CD14-positive monocyte (primary cell): ENCODE measurements around the gene PADI6. TPM values are rescaled to one million over a fixed set of nuclear protein-coding genes. Genes with fewer than 3 reads are reported as not detected.
A peak's percentile ranks its signal among the peaks of the same experiment; 100 is the strongest.

Experiments used
- DNase-seq, 3 donors: peaks; one replicate each; pipeline ENCODE4 v3.0.0-alpha.2; 2011 to 2022
- H2AFZ ChIP-seq: 2 replicates; pipeline ENCODE4 v1.6.0; 2012; ENCODE audit warnings: mild to moderate bottlenecking, low read depth, low read length, inconsistent platforms; ENCODE audit not compliant: insufficient read depth, poor library complexity, severe bottlenecking
- H3K27ac ChIP-seq, 2 donors: 1 replicate in 1 of 2; 2 replicates in 1 of 2; pipeline ENCODE4 v1.5.1; 2012 to 2013; ENCODE audit warnings: low read length in 2 of 2, control low read depth in 1 of 2, inconsistent platforms in 1 of 2, low read depth in 1 of 2, mild to moderate bottlenecking in 1 of 2
- H3K27me3 ChIP-seq, 2 donors: one replicate each; pipeline versions ENCODE4 v1.6.0 to v1.6.1; 2011 to 2013; ENCODE audit warnings: low read length in 2 of 2; ENCODE audit not compliant: control insufficient read depth in 2 of 2, insufficient read depth in 2 of 2
- H3K36me3 ChIP-seq, 2 donors: replicated peaks in 1 of 2; 1 replicate in 1 of 2; 2 replicates in 1 of 2; pipeline versions ENCODE4 v1.5.1 to v1.6.1; 2012 to 2013; ENCODE audit warnings: low read length in 2 of 2, control low read depth in 1 of 2, inconsistent platforms in 1 of 2, mild to moderate bottlenecking in 1 of 2; ENCODE audit not compliant: insufficient read depth in 2 of 2, control insufficient read depth in 1 of 2
- H3K4me1 ChIP-seq, 2 donors: 1 replicate in 1 of 2; 2 replicates in 1 of 2; pipeline versions ENCODE4 v1.5.1 to v1.6.1; 2012 to 2013; ENCODE audit warnings: low read length in 2 of 2, control low read depth in 1 of 2, inconsistent platforms in 1 of 2, mild to moderate bottlenecking in 1 of 2, moderate library complexity in 1 of 2; ENCODE audit not compliant: insufficient read depth in 2 of 2, control insufficient read depth in 1 of 2
- H3K4me2 ChIP-seq: replicated peaks from 2 replicates; pipeline ENCODE3; 2012; ENCODE audit warnings: low read length, moderate library complexity, mild to moderate bottlenecking; ENCODE audit not compliant: poor library complexity, severe bottlenecking; ENCODE audit errors: extremely low read depth
- H3K4me3 ChIP-seq, 3 experiments: fragments of 200-600 bp in 1 of 3; sonication (generic) in 1 of 3; replicated peaks in 1 of 3; 1 replicate in 2 of 3; 2 replicates in 1 of 3; pipeline ENCODE4 v1.5.1; 2011 to 2013; ENCODE audit warnings: low read length in 3 of 3, mild to moderate bottlenecking in 3 of 3, control low read depth in 2 of 3, low read depth in 2 of 3, inconsistent platforms in 1 of 3, moderate library complexity in 1 of 3
- H3K79me2 ChIP-seq: 2 replicates; pipeline ENCODE4 v1.6.0; 2012; ENCODE audit warnings: mild to moderate bottlenecking, control low read depth, inconsistent platforms, low read length, moderate library complexity; ENCODE audit not compliant: insufficient read depth
- H3K9ac ChIP-seq: 2 replicates; pipeline ENCODE4 v1.6.0; 2017; ENCODE audit warnings: low read length, mild to moderate bottlenecking; ENCODE audit not compliant: insufficient read depth, poor library complexity, severe bottlenecking
- H3K9me3 ChIP-seq, 2 donors: replicated peaks in 1 of 2; 1 replicate in 1 of 2; 2 replicates in 1 of 2; pipeline versions ENCODE4 v1.5.1 to v1.6.1; 2012 to 2013; ENCODE audit warnings: low read length in 2 of 2, control low read depth in 1 of 2; ENCODE audit not compliant: control insufficient read depth in 1 of 2, insufficient read depth in 1 of 2
- H4K20me1 ChIP-seq: 2 replicates; pipeline ENCODE4 v1.6.0; 2012; ENCODE audit warnings: mild to moderate bottlenecking, low read length, control low read depth, moderate library complexity; ENCODE audit not compliant: insufficient read depth
- H3K27ac Mint-ChIP-seq, 7 donors: one replicate each; pipeline ENCODE4 v1.8.0; 2020; ENCODE audit warnings: mild to moderate bottlenecking in 7 of 7, mixed read lengths in 7 of 7, moderate library complexity in 6 of 7, inconsistent platforms in 2 of 7
- H3K27me3 Mint-ChIP-seq, 3 donors: one replicate each; pipeline ENCODE4 v1.8.0; 2021 to 2022; ENCODE audit warnings: low read depth in 3 of 3, mild to moderate bottlenecking in 3 of 3, mixed read lengths in 3 of 3, moderate library complexity in 3 of 3, inconsistent platforms in 1 of 3
- H3K36me3 Mint-ChIP-seq, 2 donors: one replicate each; pipeline ENCODE4 v1.8.0; 2020; ENCODE audit warnings: mixed read lengths in 2 of 2, inconsistent platforms in 1 of 2, mild to moderate bottlenecking in 1 of 2
- H3K4me1 Mint-ChIP-seq: one replicate; pipeline ENCODE4 v1.8.0; 2020; ENCODE audit warnings: mild to moderate bottlenecking, mixed read lengths
- H3K4me3 Mint-ChIP-seq, 2 donors: one replicate each; pipeline ENCODE4 v1.8.0; 2020; ENCODE audit warnings: mild to moderate bottlenecking in 2 of 2, mixed read lengths in 2 of 2, moderate library complexity in 1 of 2
- H3K9me3 Mint-ChIP-seq, 7 donors: one replicate each; pipeline ENCODE4 v1.8.0; 2020 to 2022; ENCODE audit warnings: mixed read lengths in 7 of 7, mild to moderate bottlenecking in 6 of 7, moderate library complexity in 6 of 7, inconsistent platforms in 2 of 7
- WGBS: methylation state at CpG from one replicate; pipeline ENCODE4 v1.1.5; 2013; ENCODE audit warnings: missing lambda C conversion rate; ENCODE audit not compliant: insufficient coverage; 5-methylcytosine and 5-hydroxymethylcytosine counted together
- intact Hi-C, 2 donors: fragments of 100-400 bp; cut with micrococcal nuclease; formaldehyde crosslinking; loops; one replicate each; pipeline versions ENCODE4 v1.15.0 to v1.15.1; 2023
- polyA plus RNA-seq, 3 donors: library from polyadenylated mRNA; depleted of rRNA in 1 of 3; unstranded in 2 of 3; stranded (reverse) in 1 of 3; fragments of 300-500 nt in 2 of 3; fragments of >200 nt in 1 of 3; fragmentation: Illumina TruSeq in 2 of 3; gene quantifications; 1 replicate in 2 of 3; 2 replicates in 1 of 3; pipeline ENCODE4 v1.2.3, GENCODE V29; 2012 to 2021
- TF ChIP-seq, protein P1 (sequence below): fragments of 200-600 bp; IDR thresholded peaks from one replicate; pipeline ENCODE4 v1.8.0; 2022; ENCODE audit warnings: antibody characterized with exemption, mild to moderate bottlenecking

PADI6 gene
- polyA plus RNA-seq, 3 donors, result 0.66 to 0.83 (median 0.78) TPM

DNA sequence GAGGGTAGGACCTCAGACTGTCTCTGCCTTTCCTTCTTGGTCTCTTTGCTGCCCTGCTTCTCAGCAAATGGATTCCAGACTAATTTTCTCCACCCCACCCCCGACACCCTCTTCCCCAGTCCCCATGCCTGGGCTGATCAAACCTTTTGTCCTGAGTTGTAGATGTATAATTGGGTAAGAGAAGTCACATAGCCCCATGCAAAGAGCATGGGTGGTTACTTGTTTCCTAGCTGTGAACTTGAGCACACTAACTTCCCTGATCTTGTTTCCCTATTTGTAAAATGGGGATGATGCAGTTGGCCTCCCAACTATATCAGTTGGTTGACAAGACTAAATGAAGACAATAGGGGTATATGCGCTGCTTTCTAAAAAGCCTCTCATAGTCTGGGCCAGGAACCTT is 9.2 kb downstream of the PADI6 start:
- Mint-ChIP-seq H3K4me1 (peaks cover 6% of the 10 kb centered on the region), H3K4me3 (peak overlapping the region in 1 of 2 donors; percentile 33), H3K27ac (no peak overlapping the region), H3K36me3 (no peaks in the 10 kb centered on the region), H3K9me3 (no peaks in the 10 kb centered on the region), H3K27me3 (peaks cover 3 to 11% (median 4%) of the 10 kb centered on the region in 3 donors)
- peak in 1 of 3 donors; percentile 10 for DNase-seq
- H3K79me2 ChIP-seq, result no peaks in the 10 kb centered on the region
- H4K20me1 ChIP-seq, result no peaks in the 10 kb centered on the region
- no peak overlapping the region for H3K27ac ChIP-seq
- WGBS, result 100% methylated on average over 1 of the region's 2 CpGs
- peaks cover 0 to 9% of the 10 kb centered on the region in 2 donors for H3K4me1 ChIP-seq
- H2AFZ ChIP-seq, result no peak overlapping the region
- H3K4me3 ChIP-seq, result no peak overlapping the region
- H3K9ac ChIP-seq, result no peak overlapping the region
- TF ChIP-seq, protein P1, sequence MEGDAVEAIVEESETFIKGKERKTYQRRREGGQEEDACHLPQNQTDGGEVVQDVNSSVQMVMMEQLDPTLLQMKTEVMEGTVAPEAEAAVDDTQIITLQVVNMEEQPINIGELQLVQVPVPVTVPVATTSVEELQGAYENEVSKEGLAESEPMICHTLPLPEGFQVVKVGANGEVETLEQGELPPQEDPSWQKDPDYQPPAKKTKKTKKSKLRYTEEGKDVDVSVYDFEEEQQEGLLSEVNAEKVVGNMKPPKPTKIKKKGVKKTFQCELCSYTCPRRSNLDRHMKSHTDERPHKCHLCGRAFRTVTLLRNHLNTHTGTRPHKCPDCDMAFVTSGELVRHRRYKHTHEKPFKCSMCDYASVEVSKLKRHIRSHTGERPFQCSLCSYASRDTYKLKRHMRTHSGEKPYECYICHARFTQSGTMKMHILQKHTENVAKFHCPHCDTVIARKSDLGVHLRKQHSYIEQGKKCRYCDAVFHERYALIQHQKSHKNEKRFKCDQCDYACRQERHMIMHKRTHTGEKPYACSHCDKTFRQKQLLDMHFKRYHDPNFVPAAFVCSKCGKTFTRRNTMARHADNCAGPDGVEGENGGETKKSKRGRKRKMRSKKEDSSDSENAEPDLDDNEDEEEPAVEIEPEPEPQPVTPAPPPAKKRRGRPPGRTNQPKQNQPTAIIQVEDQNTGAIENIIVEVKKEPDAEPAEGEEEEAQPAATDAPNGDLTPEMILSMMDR, result no peak
- H3K36me3 ChIP-seq, result no peaks in the 10 kb centered on the region
- H3K9me3 ChIP-seq, result no peaks in the 10 kb centered on the region
- intact Hi-C loops, result no loop called here
- H3K4me2 ChIP-seq, result no peak overlapping the region
- H3K27me3 ChIP-seq, result no peaks in the 10 kb centered on the region

DNA sequence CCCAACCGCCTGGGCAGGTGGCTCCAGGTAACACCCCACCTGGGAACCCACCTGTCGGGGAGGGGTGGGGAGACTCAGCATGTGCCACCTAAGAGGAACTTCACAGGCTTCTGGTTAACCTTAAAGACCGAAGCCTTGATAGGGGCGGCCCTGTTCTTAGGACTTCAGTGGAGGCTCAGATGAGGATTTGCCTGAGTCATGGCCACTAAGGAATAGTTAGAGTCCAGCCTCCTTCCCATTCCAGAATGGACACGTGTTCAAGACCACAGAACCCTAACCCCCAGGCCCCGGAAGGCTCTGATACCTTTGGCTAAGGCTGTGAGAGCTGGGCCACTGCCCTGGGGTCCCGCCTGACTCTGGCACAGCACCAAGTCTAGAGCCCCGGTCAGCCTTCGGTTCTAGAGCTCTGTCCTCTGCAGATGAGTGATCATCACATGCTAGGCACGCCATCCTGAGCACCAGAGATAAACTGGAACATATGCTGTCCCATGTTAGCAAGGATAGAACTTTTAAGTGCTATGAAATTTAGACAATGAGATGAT is 20.3 kb downstream of the PADI6 start:
- H3K79me2 ChIP-seq, result no peaks in the 10 kb centered on the region
- peaks cover 12 to 32% of the 10 kb centered on the region in 2 donors for H3K4me1 ChIP-seq
- Mint-ChIP-seq H3K9me3 (peaks cover 0 to 2% (median 0%) of the 10 kb centered on the region in 7 donors), H3K4me3 (no peak overlapping the region), H3K4me1 (peaks cover 16% of the 10 kb centered on the region), H3K27ac (peak overlapping the region in 3 of 7 donors; percentile 8 to 94 (median 83)), H3K27me3 (peaks cover 3 to 12% (median 4%) of the 10 kb centered on the region in 3 donors), H3K36me3 (no peaks in the 10 kb centered on the region)
- 76% methylated on average over 8 of the region's 10 CpGs for WGBS
- peak overlapping the region; percentile 2 for H2AFZ ChIP-seq
- no peaks in the 10 kb centered on the region for H3K27me3 ChIP-seq
- no peak overlapping the region for H3K4me3 ChIP-seq
- DNase-seq, result no peak
- no peak overlapping the region for H3K9ac ChIP-seq
- no peaks in the 10 kb centered on the region for H3K9me3 ChIP-seq
- intact Hi-C loops, result no loop called here
- TF ChIP-seq, protein P1, result no peak
- H3K36me3 ChIP-seq, result no peaks in the 10 kb centered on the region
- no peaks in the 10 kb centered on the region for H4K20me1 ChIP-seq
- H3K4me2 ChIP-seq, result no peak overlapping the region
- H3K27ac ChIP-seq, result peak overlapping the region in 1 of 2 donors; percentile 84
